CD14-positive monocyte (primary cell): ENCODE data around the gene OR4N5. TPM values are rescaled to one million over a fixed set of nuclear protein-coding genes. Genes with fewer than 3 reads are reported as not detected.

Experiments used
- DNase-seq, 3 donors: peaks; one replicate each; pipeline ENCODE4 v3.0.0-alpha.2; 2011 to 2022
- H2AFZ ChIP-seq: 2 replicates; pipeline ENCODE4 v1.6.0; 2012; ENCODE audit warnings: mild to moderate bottlenecking, low read depth, low read length, inconsistent platforms; ENCODE audit not compliant: insufficient read depth, poor library complexity, severe bottlenecking
- H3K27ac ChIP-seq, 2 donors: 1 replicate in 1 of 2; 2 replicates in 1 of 2; pipeline ENCODE4 v1.5.1; 2012 to 2013; ENCODE audit warnings: low read length in 2 of 2, control low read depth in 1 of 2, inconsistent platforms in 1 of 2, low read depth in 1 of 2, mild to moderate bottlenecking in 1 of 2
- H3K27me3 ChIP-seq, 2 donors: one replicate each; pipeline versions ENCODE4 v1.6.0 to v1.6.1; 2011 to 2013; ENCODE audit warnings: low read length in 2 of 2; ENCODE audit not compliant: control insufficient read depth in 2 of 2, insufficient read depth in 2 of 2
- H3K36me3 ChIP-seq, 2 donors: replicated peaks in 1 of 2; 1 replicate in 1 of 2; 2 replicates in 1 of 2; pipeline versions ENCODE4 v1.5.1 to v1.6.1; 2012 to 2013; ENCODE audit warnings: low read length in 2 of 2, control low read depth in 1 of 2, inconsistent platforms in 1 of 2, mild to moderate bottlenecking in 1 of 2; ENCODE audit not compliant: insufficient read depth in 2 of 2, control insufficient read depth in 1 of 2
- H3K4me1 ChIP-seq, 2 donors: 1 replicate in 1 of 2; 2 replicates in 1 of 2; pipeline versions ENCODE4 v1.5.1 to v1.6.1; 2012 to 2013; ENCODE audit warnings: low read length in 2 of 2, control low read depth in 1 of 2, inconsistent platforms in 1 of 2, mild to moderate bottlenecking in 1 of 2, moderate library complexity in 1 of 2; ENCODE audit not compliant: insufficient read depth in 2 of 2, control insufficient read depth in 1 of 2
- H3K4me2 ChIP-seq: replicated peaks from 2 replicates; pipeline ENCODE3; 2012; ENCODE audit warnings: low read length, moderate library complexity, mild to moderate bottlenecking; ENCODE audit not compliant: poor library complexity, severe bottlenecking; ENCODE audit errors: extremely low read depth
- H3K4me3 ChIP-seq, 3 experiments: fragments of 200-600 bp in 1 of 3; sonication (generic) in 1 of 3; replicated peaks in 1 of 3; 1 replicate in 2 of 3; 2 replicates in 1 of 3; pipeline ENCODE4 v1.5.1; 2011 to 2013; ENCODE audit warnings: low read length in 3 of 3, mild to moderate bottlenecking in 3 of 3, control low read depth in 2 of 3, low read depth in 2 of 3, inconsistent platforms in 1 of 3, moderate library complexity in 1 of 3
- H3K79me2 ChIP-seq: 2 replicates; pipeline ENCODE4 v1.6.0; 2012; ENCODE audit warnings: mild to moderate bottlenecking, control low read depth, inconsistent platforms, low read length, moderate library complexity; ENCODE audit not compliant: insufficient read depth
- H3K9ac ChIP-seq: 2 replicates; pipeline ENCODE4 v1.6.0; 2017; ENCODE audit warnings: low read length, mild to moderate bottlenecking; ENCODE audit not compliant: insufficient read depth, poor library complexity, severe bottlenecking
- H3K9me3 ChIP-seq, 2 donors: replicated peaks in 1 of 2; 1 replicate in 1 of 2; 2 replicates in 1 of 2; pipeline versions ENCODE4 v1.5.1 to v1.6.1; 2012 to 2013; ENCODE audit warnings: low read length in 2 of 2, control low read depth in 1 of 2; ENCODE audit not compliant: control insufficient read depth in 1 of 2, insufficient read depth in 1 of 2
- H4K20me1 ChIP-seq: 2 replicates; pipeline ENCODE4 v1.6.0; 2012; ENCODE audit warnings: mild to moderate bottlenecking, low read length, control low read depth, moderate library complexity; ENCODE audit not compliant: insufficient read depth
- H3K27ac Mint-ChIP-seq, 7 donors: one replicate each; pipeline ENCODE4 v1.8.0; 2020; ENCODE audit warnings: mild to moderate bottlenecking in 7 of 7, mixed read lengths in 7 of 7, moderate library complexity in 6 of 7, inconsistent platforms in 2 of 7
- H3K27me3 Mint-ChIP-seq, 3 donors: one replicate each; pipeline ENCODE4 v1.8.0; 2021 to 2022; ENCODE audit warnings: low read depth in 3 of 3, mild to moderate bottlenecking in 3 of 3, mixed read lengths in 3 of 3, moderate library complexity in 3 of 3, inconsistent platforms in 1 of 3
- H3K36me3 Mint-ChIP-seq, 2 donors: one replicate each; pipeline ENCODE4 v1.8.0; 2020; ENCODE audit warnings: mixed read lengths in 2 of 2, inconsistent platforms in 1 of 2, mild to moderate bottlenecking in 1 of 2
- H3K4me1 Mint-ChIP-seq: one replicate; pipeline ENCODE4 v1.8.0; 2020; ENCODE audit warnings: mild to moderate bottlenecking, mixed read lengths
- H3K4me3 Mint-ChIP-seq, 2 donors: one replicate each; pipeline ENCODE4 v1.8.0; 2020; ENCODE audit warnings: mild to moderate bottlenecking in 2 of 2, mixed read lengths in 2 of 2, moderate library complexity in 1 of 2
- H3K9me3 Mint-ChIP-seq, 7 donors: one replicate each; pipeline ENCODE4 v1.8.0; 2020 to 2022; ENCODE audit warnings: mixed read lengths in 7 of 7, mild to moderate bottlenecking in 6 of 7, moderate library complexity in 6 of 7, inconsistent platforms in 2 of 7
- WGBS: methylation state at CpG from one replicate; pipeline ENCODE4 v1.1.5; 2013; ENCODE audit warnings: missing lambda C conversion rate; ENCODE audit not compliant: insufficient coverage; 5-methylcytosine and 5-hydroxymethylcytosine counted together
- intact Hi-C, 2 donors: fragments of 100-400 bp; cut with micrococcal nuclease; formaldehyde crosslinking; loops; one replicate each; pipeline versions ENCODE4 v1.15.0 to v1.15.1; 2023
- polyA plus RNA-seq, 3 donors: library from polyadenylated mRNA; depleted of rRNA in 1 of 3; unstranded in 2 of 3; stranded (reverse) in 1 of 3; fragments of 300-500 nt in 2 of 3; fragments of >200 nt in 1 of 3; fragmentation: Illumina TruSeq in 2 of 3; gene quantifications; 1 replicate in 2 of 3; 2 replicates in 1 of 3; pipeline ENCODE4 v1.2.3, GENCODE V29; 2012 to 2021
- TF ChIP-seq, protein P1 (sequence below): fragments of 200-600 bp; IDR thresholded peaks from one replicate; pipeline ENCODE4 v1.8.0; 2022; ENCODE audit warnings: antibody characterized with exemption, mild to moderate bottlenecking

OR4N5 gene
- polyA plus RNA-seq, 3 donors = not detected

DNA sequence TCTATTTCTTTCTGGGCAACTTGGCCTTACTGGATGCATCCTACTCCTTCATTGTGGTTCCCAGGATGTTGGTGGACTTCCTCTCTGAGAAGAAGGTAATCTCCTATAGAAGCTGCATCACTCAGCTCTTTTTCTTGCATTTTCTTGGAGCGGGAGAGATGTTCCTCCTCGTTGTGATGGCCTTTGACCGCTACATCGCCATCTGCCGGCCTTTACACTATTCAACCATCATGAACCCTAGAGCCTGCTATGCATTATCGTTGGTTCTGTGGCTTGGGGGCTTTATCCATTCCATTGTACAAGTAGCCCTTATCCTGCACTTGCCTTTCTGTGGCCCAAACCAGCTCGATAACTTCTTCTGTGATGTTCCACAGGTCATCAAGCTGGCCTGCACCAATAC is 5.3 kb downstream of the OR4N5 start:
- TF ChIP-seq, protein P1, sequence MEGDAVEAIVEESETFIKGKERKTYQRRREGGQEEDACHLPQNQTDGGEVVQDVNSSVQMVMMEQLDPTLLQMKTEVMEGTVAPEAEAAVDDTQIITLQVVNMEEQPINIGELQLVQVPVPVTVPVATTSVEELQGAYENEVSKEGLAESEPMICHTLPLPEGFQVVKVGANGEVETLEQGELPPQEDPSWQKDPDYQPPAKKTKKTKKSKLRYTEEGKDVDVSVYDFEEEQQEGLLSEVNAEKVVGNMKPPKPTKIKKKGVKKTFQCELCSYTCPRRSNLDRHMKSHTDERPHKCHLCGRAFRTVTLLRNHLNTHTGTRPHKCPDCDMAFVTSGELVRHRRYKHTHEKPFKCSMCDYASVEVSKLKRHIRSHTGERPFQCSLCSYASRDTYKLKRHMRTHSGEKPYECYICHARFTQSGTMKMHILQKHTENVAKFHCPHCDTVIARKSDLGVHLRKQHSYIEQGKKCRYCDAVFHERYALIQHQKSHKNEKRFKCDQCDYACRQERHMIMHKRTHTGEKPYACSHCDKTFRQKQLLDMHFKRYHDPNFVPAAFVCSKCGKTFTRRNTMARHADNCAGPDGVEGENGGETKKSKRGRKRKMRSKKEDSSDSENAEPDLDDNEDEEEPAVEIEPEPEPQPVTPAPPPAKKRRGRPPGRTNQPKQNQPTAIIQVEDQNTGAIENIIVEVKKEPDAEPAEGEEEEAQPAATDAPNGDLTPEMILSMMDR = no peak
- no peaks in the 10 kb centered on the region for H3K27me3 ChIP-seq
- WGBS = 70% methylated on average over 4 of the region's 7 CpGs
- intact Hi-C loops = no loop called here
- H3K4me1 ChIP-seq = no peaks in the 10 kb centered on the region
- H3K4me3 Mint-ChIP-seq = no peak overlapping the region
- no peaks in the 10 kb centered on the region for H3K36me3 ChIP-seq
- peaks cover 4 to 13% (median 7%) of the 10 kb centered on the region in 3 donors for H3K27me3 Mint-ChIP-seq
- no peak for DNase-seq
- H3K9me3 Mint-ChIP-seq = peaks cover 0 to 3% (median 0%) of the 10 kb centered on the region in 7 donors
- H4K20me1 ChIP-seq = no peaks in the 10 kb centered on the region
- H3K4me3 ChIP-seq = no peak overlapping the region
- H3K79me2 ChIP-seq = no peaks in the 10 kb centered on the region
- H3K4me1 Mint-ChIP-seq = peaks cover 3% of the 10 kb centered on the region
- H3K36me3 Mint-ChIP-seq = no peaks in the 10 kb centered on the region
- H3K27ac ChIP-seq = no peak overlapping the region
- no peaks in the 10 kb centered on the region for H3K9me3 ChIP-seq
- H3K4me2 ChIP-seq = no peak overlapping the region
- no peak overlapping the region for H2AFZ ChIP-seq
- no peak overlapping the region for H3K9ac ChIP-seq
- no peak overlapping the region for H3K27ac Mint-ChIP-seq

DNA sequence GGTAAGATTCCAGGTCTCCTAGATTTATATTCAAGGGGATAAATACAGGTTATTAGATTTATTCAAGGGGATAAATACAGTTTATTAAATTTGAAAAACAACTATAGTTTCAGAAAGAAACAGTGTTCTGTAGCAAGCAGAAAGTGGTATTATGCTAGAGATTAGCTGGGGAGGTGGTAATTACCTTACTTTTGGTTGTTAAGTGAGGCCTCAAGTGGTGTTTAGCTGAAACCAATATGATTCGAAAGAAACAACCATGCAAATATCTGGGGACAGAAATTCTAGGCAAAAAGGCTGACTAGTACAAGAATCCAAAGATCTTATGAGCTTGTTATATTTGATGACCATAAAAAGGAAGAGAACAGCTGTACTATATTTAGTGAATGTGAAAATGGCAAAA is 6.2 kb downstream of the OR4N5 start:
- no peak overlapping the region for H3K27ac ChIP-seq
- intact Hi-C loops = no loop called here
- Mint-ChIP-seq H3K4me1 (peaks cover 3% of the 10 kb centered on the region), H3K36me3 (no peaks in the 10 kb centered on the region), H3K9me3 (peaks cover 0 to 7% (median 0%) of the 10 kb centered on the region in 7 donors), H3K27me3 (peaks cover 4 to 13% (median 7%) of the 10 kb centered on the region in 3 donors), H3K4me3 (no peak overlapping the region), H3K27ac (no peak overlapping the region)
- no peak overlapping the region for H2AFZ ChIP-seq
- no peaks in the 10 kb centered on the region for H3K4me1 ChIP-seq
- TF ChIP-seq, protein P1 = no peak
- no peaks in the 10 kb centered on the region for H3K9me3 ChIP-seq
- no peaks in the 10 kb centered on the region for H4K20me1 ChIP-seq
- H3K36me3 ChIP-seq = no peaks in the 10 kb centered on the region
- no peak for DNase-seq
- H3K79me2 ChIP-seq = no peaks in the 10 kb centered on the region
- no peak overlapping the region for H3K9ac ChIP-seq
- H3K4me3 ChIP-seq = no peak overlapping the region
- H3K4me2 ChIP-seq = no peak overlapping the region
- 100% methylated on average over 1 of the region's 1 CpG for WGBS
- no peaks in the 10 kb centered on the region for H3K27me3 ChIP-seq
